NCI-H2227 (cell line): ENCODE measurements around the gene EIF4E3.

Source experiments
- DNase-seq: peaks from one replicate; lab custom pipeline; 2025; ENCODE audit not compliant: unreplicated experiment; lab: John Stamatoyannopoulos, UW

The EIF4E3 gene

DNA sequence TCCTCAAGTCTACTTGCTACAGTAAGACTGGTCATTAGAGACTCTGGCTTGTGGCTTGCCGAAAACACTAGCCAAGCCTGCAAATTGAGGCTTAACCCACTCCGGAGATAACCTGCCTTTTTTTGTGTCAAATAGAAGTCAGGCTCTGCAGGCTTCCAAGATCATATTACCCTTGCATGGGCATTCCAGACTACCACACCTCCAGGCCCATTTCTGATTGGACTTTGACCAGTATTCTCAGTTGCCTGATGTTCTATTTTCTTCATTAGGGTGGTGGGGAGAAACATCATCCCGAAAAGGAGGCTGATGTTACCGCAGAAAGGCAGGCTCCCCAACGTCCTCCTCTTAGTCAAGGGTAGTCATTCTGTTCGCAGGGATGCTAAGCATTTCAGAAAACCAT is 73.6 kb downstream of the EIF4E3 start:
- DNase-seq, result no peak

DNA sequence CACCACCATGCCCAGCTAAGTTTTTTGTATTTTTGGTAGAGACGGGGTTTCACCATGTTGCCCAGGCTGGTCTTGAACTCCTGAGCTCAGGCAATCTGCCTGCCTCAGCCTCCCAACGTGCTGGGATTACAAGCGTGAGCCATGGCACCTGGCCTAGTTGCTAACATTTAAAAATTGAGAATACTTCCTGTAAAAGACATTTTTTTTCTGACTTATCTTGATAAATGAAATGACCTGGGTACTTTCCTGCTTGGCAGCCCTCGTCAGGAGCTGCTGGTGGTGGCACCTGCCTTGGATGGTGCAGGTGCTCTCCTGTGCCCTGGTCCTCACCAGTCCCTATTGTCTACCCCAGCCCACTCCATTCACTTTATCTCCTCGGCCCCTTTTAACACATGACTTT is 74.8 kb downstream of the EIF4E3 start:
- no peak for DNase-seq

DNA sequence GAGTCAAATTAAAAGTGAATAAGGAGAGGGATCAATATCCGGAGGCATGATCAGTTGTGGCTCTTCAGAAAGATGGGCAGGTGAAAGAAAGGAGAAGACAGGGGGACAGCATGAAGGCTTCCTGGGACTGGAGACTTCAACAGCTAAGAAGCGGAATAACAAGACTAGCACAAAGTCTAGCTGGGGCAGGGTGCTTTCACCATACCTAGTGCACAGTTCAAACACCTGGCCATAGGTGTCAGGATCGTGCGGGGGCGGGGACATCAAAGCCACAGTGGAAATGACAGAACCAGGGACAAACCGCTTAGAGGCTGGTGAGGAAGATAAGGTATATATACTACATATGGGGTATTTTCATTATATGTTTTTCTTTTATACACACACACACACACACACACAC is 75.4 kb downstream of the EIF4E3 start:
- DNase-seq, result no peak

DNA sequence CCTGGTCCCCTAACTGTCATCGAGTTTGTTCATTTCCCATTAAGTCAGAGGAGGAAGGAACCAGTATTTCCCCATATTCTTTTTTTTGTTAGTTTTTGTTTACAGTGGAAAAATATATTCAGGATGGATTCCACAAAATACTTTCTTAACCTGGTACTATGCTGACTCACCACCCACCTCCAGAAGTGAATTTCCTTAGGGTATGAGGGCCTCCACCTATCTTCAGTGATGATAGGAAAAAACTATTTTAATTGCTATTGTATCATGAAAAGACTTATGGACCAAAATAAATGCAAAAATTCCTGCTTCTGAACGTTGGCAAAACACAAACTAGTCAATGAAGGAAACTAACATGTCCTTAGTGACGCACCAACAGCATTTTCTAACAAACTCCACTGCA is 77.5 kb downstream of the EIF4E3 start:
- DNase-seq, result no peak

DNA sequence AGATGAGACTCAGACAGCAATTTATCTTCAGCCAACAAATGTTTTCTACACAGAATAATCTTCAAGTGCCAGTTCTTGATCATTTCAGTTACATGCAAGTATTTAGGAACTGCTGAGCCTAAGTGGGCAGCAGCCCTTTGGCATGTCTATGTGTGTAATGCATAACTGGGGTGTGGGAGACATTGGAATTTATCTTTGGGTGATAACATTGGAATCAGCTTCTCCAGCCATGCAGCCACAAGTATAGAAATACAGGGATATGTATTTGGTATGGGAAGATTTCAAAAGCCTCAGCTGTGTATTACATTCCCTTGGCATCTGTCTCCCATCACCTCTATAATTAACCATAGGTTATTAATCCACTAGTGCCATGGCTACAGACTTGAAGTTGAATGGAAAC is 78.2 kb downstream of the EIF4E3 start:
- DNase-seq, result no peak

DNA sequence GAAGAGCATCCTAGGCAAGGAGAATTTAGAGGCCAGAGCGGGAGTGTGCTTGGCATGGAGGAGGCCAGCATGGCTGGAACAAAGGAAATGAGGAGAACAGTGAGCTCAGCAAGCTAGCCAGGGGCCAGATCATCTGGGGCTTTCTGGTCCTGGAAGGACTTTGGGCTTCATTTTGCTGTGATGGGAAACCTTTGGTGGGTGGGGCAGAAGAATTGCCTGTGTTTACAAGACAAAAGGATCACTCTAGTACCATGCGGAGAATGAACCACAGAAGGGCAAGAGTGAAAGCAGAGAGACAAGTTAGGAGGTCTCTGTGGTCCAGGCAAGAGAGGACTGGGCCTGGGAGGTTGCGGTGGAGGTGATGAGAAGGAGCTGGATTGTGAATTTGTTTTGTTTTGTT is 80.1 kb downstream of the EIF4E3 start:
- no peak for DNase-seq

DNA sequence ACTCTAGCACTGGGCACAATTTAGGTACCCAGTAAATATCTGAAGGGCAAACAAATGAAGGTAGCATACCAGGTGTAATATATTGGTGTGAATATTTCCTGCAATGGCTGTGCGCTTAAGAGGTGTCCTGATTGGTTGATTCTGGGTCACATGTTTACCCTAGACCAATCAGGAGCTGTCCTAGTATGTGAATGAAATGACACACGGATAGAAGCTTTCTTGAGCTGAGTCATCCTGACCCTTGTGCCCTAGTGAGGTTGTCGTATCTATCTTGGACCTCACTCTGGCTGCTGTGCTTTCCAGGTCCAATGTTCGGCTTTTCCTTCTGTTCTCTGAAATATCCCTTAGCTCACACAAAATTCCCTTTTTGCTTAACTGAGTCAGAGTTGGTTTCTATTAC is 83.5 kb downstream of the EIF4E3 start:
- DNase-seq, result no peak

DNA sequence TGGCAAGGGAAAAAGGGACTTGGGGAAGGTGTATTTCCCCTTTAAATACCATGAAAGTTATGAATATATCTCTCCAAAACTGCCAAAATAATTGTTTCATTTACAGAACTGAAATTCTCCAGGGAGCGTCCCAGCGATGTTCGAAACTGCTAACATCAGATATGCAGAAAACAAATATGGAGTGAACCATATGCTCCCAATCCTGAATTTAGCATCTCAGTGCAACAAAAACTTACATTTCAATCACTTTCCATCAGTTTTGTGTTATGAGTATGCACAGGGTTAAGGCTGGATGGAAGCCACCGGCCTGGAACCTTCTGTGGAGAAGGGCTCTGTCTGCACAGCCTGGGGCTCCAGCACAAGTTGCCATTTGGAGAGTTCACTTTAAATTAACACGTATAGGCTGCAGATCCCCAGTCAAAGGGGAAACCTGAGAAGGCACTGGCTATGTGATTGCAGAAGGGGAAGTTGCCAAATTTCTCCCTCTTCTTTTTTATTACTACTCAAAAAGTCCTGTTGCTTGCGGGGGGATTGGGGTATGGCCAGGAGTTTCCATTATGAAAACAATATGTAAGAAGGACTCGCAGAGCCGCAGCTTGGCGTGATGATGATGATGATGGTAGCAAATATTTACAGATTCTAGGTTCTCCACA is 84.7 kb downstream of the EIF4E3 start:
- no peak for DNase-seq

DNA sequence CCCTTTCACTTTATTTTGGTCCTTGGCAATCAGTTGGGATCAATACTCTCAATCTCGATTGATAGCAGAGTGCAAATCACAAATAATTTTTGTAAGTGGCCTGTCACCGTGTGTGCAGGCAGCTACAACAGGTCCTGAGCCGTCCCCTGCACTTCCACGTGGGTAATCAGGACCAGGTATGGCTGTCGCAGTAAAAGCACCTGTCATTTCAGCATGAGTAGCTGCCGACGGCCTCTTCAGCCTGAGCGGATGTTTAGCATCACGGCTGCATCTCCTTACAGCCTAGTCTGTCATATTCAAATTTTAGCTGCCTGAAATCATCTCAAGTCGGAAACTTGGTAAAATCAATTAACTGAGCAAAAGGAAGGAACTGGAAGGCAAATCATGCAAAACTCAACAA is 88.7 kb downstream of the EIF4E3 start:
- DNase-seq, result no peak

DNA sequence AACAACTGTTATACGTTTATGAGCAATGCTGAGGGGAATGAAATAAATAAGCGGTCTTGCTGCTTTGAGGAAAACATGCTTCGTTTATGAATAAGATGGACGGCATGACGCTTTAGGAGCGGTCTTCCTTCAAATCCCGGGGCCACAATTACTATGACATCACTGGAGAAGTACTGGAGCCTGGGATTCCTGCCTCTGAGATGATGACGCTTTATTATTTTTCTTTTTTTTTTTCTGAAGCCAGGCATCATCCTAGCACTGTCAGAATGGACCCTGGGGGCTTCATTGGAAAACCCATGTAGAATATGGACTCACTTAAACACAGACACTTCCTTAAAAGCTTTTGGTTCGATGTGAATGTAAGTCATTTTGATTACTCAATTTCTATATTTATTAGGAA is 89.2 kb downstream of the EIF4E3 start:
- peak; percentile 2 for DNase-seq

DNA sequence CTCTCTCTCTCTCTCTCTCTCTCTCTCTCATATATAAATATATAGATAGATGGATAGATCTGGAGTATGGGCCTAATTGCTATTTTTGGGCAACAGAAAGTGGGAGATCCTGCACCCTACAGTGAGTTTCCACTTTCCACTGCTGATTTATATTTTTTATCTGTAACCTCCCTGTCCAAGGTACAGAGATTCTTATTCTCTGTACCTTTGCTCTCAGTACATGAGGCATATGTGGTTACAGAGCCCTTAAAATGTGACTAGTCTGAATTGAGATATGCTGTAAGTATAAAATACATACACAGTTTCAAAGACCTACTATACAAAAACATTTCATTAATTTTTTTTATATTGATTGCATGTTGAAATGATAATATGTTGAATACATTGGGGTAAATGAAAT is 90.5 kb downstream of the EIF4E3 start:
- no peak for DNase-seq

DNA sequence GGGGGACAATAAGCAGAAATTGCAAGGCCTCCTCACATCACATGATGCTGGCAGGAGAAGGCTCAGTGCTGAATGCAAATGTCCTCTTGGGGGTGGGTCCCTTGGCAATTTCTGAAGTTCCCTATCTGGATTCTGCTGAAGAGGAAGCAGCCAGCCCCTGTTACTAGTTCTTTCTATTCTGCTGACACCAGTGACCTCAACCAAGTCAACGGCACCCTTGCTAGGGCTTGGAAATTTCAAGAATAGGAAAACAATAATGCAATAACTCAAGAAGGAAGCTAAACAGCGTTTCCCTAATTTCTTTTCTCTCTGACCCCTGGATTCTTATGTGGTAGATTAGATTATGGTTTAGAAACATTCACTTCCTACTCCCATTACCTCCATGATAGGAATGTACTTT is 95.5 kb downstream of the EIF4E3 start:
- no peak for DNase-seq

DNA sequence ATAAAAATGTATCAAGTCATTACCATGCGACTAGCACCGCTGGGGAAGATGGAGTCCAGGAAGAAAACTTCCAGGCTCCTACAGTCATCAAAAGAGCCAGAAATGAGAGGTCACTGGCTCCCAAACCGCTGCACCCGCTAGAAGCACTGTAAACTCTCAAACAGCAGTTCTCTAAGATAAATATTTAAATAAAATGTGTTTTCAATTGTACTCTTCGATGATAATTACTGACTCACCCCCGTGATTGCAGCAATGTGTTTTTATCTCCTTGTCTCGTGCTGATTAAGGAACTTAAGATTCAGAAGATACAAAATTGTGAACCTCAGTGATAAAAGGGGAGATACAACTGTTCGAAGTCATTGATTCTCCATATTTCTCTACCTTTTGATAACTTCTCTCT is 95.9 kb downstream of the EIF4E3 start:
- no peak for DNase-seq

DNA sequence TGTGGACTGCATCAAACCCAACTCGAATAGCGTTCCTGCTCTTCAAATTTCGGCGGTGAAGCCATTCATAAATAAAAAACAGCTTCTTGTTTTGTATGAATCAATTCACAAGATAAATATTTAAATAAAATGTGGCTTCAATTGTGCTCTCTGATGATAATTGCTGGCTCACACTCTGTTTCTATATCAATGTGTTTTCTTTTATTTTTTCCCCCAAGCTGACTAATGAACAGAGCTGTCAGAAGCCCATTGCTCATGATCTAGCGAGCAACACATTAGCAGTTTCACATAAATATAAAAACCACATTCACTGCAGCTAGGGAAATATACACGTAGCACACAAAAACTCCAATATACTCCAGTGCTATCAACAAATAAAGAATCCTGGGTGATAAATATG is 96.7 kb downstream of the EIF4E3 start:
- no peak for DNase-seq

DNA sequence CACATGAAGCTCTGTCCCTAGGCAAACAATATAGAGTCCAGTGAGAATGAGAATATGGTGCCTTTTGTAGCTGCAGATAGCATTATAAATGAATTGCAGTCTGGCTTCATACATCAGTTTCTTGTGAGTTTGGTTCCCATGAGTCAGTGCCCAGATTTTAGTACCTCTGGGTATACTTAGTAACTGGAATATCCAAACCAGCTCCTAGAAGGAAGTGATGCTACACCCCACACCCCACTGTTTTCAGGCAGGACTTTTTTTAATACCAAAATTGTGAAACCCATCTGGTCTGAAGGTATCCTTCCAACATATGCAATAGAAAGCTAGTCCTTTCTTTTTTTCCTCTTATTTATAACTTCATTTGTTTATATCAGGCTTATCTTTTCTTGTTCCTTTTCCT is 99.5 kb downstream of the EIF4E3 start:
- no peak for DNase-seq
